AG20443 (cell line): ENCODE results near the gene OR10S1.
"Not testable (repeated sequence)": the region's sequence is repeated elsewhere in the genome, so short reads cannot be mapped to it uniquely, and the experiment has no call there.

Source experiments
- DNase-seq: peaks from one replicate; pipeline ENCODE4 v3.0.0; 2012; ENCODE audit warnings: low spot score, mixed read lengths

Gene OR10S1, protein sequence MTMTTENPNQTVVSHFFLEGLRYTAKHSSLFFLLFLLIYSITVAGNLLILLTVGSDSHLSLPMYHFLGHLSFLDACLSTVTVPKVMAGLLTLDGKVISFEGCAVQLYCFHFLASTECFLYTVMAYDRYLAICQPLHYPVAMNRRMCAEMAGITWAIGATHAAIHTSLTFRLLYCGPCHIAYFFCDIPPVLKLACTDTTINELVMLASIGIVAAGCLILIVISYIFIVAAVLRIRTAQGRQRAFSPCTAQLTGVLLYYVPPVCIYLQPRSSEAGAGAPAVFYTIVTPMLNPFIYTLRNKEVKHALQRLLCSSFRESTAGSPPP

DNA sequence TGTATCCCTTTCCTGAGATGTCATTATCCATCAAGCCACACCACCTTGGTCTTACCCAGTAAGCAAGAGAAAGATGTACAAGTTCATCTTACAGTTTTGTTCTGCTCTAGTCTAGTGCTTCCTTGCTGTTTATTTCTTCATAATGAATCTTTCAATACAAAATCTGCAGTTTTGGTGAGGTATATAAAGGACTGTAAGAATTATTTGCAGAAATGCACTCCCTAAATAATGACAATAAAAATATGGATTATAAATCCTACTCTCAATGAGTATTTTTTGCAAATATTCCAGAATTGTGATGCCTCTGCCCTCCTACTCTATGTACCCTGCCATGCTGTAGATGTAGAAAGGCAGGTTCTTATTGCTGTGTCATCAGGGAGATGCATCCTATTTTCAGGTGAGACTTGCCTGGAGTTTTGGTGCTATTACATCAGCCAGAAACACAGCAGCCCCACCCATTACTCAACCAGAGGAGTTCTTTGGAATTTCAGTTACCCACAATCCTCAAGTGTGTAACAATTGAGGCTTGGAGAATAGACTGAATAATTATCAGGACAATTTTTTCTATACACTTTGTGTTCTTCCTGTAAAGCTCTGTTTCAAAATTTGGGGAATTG, at the start of gene OR10S1:
Gene OR10S1, minus strand, starts transcription at position 51 of the 617 bp plus-strand sequence. CDS start 117 bp downstream, outside the sequence.
- no peak for DNase-seq

DNA sequence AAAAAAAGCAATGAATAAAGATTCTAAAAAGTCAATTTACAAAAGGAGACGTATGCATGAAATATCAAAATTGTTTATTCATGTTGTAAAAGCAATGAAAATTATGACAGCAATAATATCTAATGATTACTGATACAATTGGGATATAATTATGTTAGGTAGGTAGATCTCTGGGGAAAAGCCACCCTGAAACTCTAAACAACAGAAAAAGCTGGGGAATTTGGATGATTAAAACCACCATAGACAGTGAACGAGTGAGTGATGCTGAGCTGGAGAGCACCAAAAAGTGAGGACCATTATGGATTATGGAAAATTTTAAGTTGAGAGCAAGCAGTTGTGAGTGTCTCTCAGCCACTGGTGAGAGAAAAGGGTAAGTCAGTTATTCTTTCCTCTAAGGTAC, 48.9 kb upstream of the OR10S1 start, which contains the start of gene OR10G8:
Gene OR10G8, plus strand, starts transcription at position 301 of the 400 bp plus-strand sequence. CDS start 2,825 bp downstream, outside the sequence.
- DNase-seq: no peak

DNA sequence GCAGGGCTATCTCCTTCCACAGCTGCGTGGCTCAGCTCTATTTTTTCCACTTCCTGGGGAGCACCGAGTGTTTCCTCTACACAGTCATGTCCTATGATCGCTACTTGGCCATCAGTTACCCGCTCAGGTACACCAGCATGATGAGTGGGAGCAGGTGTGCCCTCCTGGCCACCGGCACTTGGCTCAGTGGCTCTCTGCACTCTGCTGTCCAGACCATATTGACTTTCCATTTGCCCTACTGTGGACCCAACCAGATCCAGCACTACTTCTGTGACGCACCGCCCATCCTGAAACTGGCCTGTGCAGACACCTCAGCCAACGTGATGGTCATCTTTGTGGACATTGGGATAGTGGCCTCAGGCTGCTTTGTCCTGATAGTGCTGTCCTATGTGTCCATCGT, 38.3 kb upstream of the OR10S1 start:
- not testable (repeated sequence) for DNase-seq

DNA sequence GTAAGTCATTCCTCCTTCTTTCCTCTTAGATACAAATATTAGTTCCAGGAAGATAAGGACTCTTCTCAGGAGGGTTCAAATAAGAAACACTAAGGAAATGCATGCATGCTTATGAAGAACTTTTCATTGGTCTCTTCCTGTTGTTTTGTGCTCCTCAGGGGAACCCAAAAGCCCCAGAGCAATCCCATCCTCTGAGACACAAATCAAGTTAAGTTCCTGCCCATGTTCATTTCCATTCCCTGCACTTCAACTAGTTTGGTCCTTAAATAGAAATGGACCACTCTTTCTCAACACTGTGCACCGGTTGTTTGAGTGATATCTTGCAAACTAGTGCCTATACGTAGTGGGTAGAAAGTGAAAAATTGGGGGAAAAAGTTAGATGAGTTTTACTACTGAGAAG, 35.1 kb upstream of the OR10S1 start, which contains the start of gene OR10G4:
Gene OR10G4, plus strand, starts transcription at position 301 of the 400 bp plus-strand sequence. CDS start 2,578 bp downstream, outside the sequence.
- no peak for DNase-seq

DNA sequence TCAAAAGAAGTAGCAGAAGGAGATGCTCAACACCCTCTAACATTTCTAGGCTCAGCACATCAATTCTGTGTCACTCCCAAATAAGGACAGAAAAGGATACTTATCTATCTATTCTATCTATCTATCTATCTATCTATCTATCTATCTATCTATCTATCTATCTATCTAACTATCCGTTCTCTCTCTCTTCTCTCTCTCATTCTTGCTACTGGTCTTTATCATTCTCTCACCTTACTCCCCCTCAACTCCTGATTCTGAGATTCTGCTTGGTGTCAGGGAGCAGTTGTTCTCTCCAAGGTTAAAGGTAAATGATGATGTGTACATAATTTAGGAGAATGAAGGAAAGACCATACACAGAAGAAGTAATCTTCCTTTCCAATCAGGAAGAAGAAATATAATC, 17.5 kb upstream of the OR10S1 start, which contains the start of gene OR10G6:
Gene OR10G6, minus strand, starts transcription at position 43 of the 400 bp plus-strand sequence. Its CDS starts 0 bp downstream, at position 43.
- no peak for DNase-seq

DNA sequence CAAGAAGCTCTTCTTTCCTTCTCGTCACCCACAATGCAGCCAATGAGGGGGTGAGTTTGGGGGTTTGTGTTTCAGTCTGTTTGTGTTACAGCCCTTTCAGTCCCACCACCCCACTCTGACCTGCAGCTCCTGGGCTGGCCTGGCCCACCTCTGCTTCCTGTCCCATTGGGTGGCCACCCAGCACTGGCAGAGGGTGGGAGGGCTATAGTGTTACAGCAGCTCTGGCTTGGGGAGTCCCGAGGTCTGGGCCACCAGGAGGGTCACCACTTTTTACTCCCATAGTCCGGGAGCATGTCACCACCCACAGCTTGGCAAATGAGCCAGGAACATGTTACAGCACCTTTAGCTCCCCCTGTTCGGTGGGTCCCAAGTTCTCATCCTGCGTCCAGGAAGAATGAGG, 1.7 kb upstream of the OR10S1 start:
- DNase-seq: no peak

DNA sequence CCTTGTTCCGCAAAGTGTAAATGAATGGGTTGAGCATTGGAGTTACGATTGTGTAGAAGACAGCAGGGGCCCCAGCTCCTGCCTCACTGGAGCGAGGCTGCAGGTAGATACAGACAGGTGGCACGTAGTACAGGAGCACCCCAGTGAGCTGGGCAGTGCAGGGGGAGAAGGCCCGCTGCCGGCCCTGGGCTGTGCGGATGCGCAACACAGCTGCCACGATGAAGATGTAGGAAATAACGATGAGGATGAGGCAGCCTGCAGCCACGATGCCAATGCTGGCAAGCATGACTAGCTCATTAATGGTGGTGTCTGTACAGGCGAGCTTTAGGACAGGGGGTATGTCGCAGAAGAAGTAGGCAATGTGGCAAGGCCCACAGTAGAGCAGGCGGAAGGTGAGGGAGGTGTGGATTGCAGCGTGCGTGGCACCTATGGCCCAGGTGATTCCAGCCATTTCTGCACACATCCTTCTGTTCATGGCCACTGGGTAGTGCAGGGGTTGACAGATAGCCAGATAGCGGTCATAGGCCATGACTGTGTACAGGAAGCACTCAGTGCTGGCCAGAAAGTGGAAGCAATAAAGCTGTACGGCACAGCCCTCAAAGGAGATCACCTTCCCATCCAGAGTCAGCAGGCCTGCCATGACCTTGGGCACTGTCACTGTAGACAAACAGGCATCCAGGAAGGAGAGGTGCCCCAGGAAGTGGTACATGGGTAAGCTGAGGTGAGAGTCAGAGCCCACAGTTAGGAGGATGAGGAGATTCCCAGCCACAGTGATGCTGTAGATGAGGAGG, 616 bp downstream of the OR10S1 start:
- DNase-seq: no peak

DNA sequence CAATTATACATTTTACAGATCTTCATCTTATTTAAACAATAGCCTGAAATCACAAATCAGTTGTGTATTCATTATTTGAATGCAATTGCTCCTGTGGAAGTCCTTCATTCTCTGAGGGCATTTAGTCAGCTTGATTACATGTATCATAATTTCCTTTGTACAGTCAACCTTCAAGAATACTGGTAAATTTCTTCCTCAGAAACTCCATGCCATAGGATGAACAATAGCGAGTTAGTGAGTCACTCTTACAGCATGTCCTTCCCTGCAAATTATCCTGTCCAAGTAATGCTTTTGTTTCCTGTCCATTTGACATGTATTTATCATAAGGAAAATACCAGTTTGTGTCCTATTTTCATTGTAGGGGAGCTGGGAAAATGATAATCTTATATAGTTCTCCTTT, 3.8 kb downstream of the OR10S1 start:
- DNase-seq: peak; percentile 37

DNA sequence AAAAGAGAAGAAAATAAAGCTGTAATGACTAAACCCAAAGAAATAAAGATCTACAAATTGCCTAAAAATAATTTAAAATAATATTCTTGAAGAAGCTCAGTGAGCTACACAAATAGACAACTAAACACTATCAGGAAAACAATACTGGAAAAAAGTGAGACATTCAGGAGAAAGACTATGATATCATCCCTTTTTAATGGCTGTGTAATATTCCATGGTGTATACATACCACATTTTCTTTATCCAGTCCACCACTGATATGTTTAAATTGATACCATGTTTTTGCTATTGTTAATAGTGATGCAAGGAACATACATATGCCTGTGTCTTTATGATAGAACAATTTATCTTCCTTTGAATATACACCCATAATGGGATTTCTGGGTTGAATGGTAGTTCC, 20.8 kb downstream of the OR10S1 start:
- DNase-seq: no peak

DNA sequence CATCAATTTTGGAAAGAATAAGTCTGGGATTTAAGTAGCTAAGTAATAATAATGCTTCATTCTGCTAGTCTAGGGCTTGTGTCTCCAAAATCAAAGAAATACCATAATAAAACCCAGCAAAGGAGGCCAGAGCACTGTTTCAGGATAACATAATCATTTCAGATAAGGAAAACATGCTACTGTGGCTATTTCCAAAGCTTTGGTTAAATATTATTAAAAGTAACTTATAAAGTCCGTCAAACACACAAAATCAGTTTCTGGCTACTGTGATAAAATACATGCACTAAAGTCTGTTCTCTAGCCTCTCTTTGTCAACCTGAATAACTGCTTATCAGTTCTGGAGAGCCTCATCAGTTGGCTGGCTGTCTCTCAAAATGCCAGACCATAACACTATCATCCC, 32.4 kb downstream of the OR10S1 start:
- no peak for DNase-seq

DNA sequence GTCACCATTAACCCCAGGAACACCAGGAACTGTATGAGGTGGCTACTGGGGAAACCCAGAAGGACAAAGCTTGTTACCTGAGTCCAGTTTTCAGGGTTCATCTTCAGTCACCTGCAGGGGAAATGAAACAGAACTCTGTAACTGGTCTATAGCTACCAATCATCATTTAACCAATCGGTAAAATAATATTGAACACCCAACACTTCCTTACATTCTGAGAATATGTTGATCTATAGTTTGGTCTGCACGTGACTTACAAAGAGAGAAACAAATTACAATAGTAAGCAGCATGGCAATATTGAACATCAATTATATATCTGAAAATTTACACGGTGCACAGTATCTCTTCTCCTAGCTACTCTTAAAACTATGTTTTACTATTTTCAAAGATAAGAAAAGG, 33.8 kb downstream of the OR10S1 start, which contains the start of gene OR6T1:
Gene OR6T1, minus strand, starts transcription at position 101 of the 400 bp plus-strand sequence. Its CDS starts 0 bp downstream, at position 101.
- no peak for DNase-seq

DNA sequence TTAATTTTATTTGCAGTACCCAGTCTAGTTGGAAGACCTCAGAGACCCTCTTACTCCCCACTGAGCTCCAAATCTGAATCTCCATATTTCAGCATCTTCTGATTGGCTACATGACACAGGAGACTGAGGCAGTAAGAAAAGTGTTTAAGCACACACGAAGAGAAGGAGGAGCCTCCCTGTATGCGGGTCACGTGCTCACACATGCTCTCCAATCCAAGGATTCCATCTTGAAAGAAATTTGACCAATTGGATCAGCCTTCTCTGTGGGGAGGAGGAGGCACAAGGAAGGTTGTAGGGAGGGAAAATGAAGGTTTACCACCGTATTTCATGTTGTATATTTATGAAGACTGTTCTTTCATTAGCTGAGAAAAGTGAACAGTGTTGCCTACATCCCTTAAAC, 35.2 kb downstream of the OR10S1 start:
- no peak for DNase-seq

DNA sequence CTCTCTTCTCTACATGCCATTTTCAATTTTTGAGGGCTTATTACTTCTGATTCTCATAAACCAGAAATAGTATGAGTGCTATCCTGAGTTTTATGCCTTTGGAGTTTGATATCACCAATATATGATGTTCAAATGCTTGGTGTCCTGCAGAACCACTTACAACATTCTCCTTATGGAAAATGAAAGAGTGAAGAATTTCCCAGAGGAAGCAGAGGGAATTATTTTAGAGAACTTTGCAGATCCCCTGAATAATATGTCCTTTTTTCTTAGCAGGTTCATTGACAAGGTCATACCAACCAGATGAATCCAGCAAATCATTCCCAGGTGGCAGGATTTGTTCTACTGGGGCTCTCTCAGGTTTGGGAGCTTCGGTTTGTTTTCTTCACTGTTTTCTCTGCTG, 38.3 kb downstream of the OR10S1 start, which contains the start of gene OR4D5:
Gene OR4D5, plus strand, starts transcription at position 301 of the 400 bp plus-strand sequence. Its CDS starts 0 bp downstream, at position 301.
- DNase-seq: no peak
